HG03520 (cell line): ENCODE data around the gene NIPA2.
"Not testable (repeated sequence)": the region's sequence is repeated elsewhere in the genome, so short reads cannot be mapped to it uniquely, and the experiment has no call there.

Experiments used
- ATAC-seq: cut with Tn5 transposase; IDR thresholded peaks from one replicate; pipeline ENCODE4 v1.9.1; 2021; ENCODE audit warnings: mild to moderate bottlenecking, moderate library complexity; ENCODE audit not compliant: unreplicated experiment

The NIPA2 gene

DNA sequence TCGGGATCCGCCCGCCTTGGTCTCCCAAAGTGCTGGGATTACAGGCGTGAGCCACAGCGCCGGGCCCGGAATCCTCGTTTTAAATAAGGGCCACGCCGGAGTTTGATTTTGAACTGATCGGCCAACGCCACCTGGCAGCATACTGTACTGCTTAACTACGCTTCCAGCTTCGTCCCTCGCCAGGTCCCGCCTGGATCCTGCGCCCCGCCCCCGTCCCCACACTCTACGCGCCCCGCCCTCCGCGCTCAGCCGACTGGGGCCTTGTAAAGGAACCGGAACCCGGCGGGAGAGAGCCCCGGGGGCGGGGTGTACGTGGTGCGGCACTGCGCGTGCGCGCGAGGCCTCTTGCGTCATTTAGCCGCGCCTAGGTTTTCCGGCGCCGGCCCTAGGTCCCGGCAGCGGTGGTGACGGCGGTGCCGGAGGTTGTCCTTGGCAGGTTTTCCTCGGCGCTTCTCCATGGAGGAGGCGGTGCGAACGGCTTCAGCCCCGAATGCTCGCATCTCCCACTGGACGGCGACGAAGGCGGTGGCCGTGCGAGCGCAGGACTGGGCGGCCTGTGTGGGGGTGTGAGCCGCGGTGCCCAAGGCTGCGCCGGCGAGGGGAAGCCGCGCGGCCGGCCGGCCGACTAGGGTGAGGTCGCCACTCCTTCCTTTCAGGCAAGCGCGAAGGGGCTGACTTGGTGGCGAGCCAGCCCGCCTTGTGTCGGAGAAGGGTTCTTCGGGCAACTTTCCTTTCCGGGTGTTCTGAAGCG, at the start of gene NIPA2:
Gene NIPA2, plus strand, starts transcription at position 375 of the 751 bp plus-strand sequence. CDS start 13,066 bp downstream, outside the sequence.
- peak; percentile 77 for ATAC-seq

DNA sequence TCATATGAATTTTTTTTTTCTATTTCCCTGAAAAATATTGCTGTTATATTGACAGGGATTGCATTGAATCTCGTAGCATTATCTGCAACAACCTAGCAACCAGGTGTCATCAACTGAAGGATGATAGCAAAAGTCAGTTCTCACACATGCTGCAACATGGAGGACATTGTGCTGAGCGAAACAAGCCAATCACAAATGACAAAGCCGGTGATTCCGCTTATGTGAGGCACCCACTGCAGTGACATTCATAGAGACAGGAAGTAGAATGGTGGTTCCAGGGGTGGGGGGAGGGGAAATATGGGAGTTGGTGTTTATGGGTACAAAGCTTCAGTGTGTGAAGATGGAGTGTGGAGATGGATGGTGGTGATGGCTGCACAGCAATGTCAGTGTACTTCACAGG, 44.4 kb upstream of the NIPA2 start:
- ATAC-seq = no peak

DNA sequence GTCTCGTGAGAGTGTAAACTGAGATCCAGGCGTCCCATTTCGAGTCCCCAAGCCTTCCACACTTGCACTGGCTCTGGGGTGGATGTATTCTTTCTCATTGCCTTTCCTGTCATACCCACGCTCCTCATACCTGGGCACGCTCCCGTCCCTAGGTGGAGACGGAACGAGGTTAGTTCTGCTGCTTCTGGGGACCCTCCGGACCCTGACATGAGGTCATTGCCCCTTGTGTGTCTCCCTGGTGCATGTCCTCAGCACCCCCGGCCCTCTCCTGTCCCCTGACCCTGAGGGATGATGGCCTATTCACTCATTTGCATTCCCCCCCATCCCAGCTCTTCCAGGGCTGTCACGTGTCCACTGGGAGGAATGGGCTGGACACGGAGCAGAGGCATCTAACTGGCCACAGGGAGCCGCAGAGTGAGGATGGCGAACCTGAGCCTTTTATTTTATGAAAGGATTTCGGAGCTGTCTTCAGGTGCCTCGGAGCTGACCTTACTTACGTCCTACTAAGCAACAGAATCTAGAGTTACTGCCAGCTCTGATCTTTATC, 43.8 kb upstream of the NIPA2 start:
- no peak for ATAC-seq

DNA sequence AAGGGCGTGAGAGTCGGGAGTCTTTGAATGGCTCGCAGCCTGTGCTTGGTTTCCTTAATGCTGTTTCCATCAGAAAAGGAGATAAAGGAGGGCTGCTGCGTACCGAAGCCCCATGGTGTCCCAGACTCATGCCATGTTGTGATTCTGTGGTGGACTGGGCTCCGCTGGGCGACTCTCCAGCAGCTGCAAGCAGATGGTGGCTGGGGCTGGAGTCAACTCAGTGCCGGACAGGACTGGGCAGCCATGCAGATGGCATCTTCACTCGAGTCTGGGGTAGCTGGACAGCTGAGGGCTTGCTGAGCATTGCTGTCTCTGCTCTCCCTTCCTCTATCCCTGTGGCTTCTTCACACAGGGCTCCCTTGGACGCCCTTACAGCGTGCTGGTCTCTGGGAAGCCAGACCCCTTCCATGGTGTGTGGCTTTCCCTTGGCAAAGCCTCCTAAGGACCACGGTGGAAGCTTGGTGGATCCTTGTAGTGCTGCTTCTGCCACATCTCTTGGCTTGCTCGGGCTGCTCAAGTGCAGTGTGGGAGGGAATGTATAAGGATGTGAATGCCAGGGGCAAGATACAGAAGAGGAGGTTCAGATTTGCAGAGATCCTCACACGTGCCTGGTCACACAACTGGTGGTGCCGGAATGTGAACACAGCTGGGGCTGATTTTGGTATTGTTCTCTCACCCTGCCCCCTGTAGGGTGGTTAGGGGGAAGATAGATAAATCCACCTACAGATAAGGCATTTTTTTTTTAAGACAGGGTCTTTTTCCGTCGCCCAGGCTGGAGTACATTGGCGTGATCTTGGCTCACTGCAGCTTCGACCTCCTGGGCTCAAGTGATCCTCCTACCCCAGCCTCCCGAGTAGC, 43.0 kb upstream of the NIPA2 start:
- ATAC-seq = no peak

DNA sequence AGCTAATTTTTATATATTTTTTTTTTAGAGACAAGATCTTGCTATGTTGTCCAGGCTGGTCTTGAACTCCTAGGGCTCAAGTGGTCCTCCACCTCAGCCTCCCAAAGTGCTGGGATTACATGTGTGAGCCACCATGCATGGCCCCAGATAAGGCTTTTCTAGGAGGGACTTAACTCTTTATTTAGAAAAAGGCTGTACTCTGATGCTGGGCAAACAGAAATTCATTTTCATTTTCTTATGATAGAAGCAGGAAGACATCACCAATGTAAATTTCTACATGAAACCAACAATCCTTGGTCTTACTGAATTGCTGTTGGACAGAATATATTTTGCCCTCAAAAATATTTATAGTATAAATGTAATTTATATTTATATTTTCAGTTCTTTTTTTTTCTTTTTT, 42.4 kb upstream of the NIPA2 start:
- no peak for ATAC-seq

DNA sequence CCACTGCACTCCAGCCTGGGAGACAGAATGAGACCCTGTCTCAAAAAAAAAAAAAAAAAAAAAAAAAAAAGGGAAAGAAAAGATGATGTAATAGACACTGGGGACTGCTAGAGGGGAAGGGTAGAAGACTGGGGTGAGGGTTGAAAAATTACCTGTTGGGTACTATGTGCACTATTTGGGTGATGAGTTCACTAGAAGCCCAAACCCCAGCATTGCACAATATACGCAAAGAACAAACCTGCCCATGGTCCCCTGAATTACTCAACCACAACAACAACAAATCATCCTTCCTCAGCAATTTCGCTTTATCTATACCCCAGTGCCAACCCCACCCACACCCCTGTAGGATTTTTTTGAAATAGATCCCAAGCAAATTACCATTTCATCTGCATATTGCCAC, 38.6 kb upstream of the NIPA2 start:
- no peak for ATAC-seq

DNA sequence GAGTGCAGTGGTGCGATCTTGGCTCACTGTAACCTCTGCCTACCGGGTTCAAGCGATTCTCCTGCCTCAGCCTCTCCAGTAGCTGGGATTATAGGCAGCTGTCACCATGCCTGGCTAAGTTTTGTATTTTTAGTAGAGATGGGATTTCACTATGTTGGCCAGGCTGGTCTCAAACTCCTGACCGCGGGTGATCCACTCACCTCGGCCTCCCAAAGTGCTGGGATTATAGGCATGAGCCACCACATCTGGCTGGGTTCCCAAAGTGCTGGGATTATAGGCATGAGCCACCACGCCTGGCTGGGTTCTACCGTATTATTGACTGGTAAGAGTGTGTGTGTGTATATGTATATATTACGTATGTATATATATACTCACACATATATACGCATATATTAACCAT, 35.5 kb upstream of the NIPA2 start:
- ATAC-seq = not testable (repeated sequence)

DNA sequence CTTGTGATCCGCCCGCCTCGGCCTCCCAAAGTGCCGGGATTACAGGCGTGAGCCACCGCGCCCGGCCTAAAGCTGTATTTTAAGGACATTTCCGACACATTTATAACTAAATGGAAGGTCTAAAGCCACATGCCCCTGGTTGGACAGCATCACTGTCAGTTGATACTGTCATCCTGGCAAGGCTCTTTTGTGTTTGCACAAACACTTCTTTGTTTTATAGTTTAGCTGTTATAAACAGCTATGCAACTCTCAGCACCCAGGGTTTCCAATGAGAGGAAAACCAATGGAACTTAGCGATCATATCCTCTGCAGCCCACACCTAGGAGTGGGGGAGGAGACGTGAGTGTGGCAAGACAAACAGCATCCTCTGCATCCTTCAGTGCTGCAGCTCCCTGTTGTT, 32.3 kb upstream of the NIPA2 start:
- ATAC-seq = no peak

DNA sequence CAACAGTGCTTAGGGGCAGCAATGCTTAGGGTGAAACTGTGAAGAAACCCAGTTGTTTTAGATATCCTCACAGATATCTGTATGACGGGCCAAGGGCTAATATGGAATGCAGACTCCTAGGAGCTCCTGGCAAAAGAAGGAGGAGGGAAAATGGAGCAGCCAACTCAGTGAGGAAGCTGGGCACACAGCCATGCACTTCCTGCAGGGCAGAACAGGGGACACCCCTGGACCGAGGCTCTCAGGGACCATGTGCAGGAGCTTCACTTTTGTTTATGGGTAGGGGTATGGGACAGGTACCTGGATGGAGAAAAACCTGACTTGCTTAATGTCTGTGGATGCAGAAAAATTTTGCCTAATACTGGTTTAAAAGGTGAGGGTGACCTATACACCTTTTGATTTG, 31.8 kb upstream of the NIPA2 start:
- no peak for ATAC-seq

DNA sequence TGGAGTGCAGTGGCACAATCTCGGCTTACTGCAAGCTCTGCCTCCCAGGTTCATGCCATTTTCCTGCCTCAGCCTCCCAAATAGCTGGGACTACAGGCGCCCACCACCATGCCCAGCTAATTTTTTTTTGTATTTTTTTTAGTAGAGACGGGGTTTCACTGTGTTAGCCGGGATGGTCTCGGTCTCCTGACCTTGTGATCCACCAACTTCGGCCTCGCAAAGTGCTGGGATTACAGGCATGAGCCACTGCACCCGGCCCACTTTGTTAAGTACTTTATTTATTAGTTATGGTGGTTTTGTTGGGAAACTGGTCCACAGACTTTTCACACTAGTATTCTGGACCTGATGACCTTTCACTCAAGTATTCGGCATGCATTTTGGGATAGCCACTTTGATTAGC, 30.6 kb upstream of the NIPA2 start:
- not testable (repeated sequence) for ATAC-seq

DNA sequence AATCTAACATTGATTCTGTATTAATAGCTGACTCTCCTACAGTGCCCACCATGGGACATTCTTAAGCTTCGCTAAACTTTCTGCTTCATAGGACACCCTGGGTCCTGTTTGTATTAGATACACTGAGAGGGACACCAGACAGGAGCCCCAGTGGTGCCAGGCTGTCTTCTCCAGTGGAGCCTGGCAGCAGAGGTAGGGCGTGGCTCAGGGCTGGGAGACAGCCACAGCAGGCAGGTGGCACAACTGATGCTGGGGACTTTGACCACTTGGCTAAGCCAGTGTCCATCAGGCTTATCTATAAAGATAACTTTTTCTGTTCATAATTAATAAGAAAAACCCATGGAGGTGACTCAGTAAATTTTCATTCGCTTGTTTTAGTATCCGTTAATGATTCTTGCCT, 30.2 kb upstream of the NIPA2 start:
- ATAC-seq = no peak

DNA sequence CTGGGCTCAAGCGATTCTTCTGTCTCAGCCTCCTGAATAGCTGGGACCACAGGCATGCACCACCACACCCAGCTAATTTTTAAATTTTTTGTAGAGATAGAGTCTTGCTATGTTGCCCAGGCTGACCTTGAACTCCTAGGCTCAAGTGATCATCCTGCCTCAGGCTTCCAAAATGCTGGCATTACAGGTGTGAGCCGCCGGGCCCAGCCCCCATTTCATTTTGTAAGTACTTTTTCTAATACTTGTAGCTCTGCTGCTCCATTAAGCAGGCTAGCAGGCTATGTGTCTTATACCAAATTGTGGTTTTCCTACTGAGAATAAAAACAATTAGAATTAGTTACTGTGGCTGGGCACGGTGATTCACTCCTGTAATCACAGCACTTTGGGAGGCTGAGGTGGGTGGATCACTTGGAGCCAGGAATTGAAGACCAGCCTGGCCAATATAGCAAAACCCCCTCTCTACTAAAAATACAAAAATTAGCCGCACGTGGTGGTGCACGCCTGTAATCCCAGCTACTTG, 29.6 kb upstream of the NIPA2 start:
- no peak for ATAC-seq

DNA sequence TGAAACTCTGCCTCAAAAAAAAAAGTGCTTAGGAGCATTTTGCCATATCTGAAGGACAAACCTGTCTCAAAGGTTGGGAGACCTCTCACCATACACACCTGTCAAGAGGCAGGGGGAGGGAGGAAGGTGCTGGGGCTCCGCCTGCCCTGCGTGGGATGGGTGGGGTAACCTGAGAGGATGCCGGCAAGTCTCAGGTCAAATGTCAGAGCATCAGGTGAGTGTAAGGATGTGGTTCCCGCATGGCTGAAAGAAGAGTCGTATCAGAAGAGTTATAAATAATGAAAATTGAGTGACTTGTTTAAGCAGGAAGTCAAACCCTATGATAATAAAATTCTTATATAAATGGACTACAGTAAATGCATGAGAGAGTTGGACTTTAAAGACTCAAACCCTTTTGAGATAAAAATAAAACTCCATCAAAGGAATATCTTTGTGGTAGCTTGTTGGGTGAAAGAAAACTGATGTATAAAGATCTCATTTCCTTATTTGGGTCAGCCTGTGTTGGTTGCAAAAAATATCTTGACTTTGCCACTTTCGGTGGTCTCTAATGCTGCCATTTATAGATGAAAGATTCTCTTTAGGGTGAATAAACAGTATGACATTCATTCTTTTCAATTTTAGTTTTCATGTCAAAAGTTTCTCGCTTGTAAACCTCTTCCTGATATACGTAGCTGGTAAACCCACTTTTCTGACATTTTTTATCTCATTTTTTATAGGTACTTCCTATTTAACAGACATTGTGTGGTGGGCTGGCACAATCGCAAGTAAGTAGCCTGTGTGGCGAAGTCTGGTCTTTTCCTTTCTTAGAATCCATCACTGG, 28.2 kb upstream of the NIPA2 start:
- ATAC-seq = no peak

DNA sequence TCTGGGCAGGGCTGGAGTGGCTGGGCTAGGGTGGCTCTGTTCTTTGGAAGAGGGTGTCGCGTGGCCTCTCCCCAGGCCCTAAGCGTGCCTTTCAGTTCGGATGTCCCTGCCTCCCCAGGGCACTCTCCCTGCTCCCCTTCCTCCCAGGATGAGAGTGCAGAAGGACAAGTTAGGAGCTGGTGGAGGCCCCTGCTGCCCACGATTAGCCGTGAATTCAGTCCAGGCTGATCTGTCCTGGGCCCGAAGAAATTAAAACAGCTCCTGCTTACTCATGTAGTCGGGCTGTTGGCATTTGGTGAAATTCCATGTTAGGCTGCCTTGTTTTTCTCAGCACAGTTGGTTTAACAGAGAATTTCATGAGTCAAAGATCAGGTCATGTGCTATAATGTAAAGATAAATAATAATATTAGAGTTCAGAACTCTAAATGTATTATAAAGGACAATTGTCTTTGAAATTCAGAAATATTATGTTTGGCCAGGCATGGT, 27.6 kb upstream of the NIPA2 start:
- no peak for ATAC-seq

DNA sequence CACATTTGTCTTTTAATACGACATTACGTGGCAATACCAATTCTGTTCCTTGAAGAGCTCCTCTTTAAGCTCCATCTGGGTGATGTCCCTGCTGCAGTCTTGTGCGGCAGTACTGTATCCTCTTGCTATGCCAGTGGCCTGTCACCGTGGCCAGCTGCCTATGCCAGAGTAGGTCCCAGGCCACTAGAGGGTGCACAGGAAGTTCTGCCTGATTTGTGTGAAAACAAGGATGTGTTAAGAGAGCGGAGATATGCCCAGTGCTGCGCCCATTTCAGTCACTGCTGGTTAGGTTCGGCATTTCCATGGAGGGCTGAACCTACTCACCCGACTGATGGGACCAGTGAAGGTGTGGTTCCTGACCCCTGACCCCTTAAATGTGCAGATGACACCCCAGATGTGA, 26.8 kb upstream of the NIPA2 start:
- ATAC-seq = no peak

DNA sequence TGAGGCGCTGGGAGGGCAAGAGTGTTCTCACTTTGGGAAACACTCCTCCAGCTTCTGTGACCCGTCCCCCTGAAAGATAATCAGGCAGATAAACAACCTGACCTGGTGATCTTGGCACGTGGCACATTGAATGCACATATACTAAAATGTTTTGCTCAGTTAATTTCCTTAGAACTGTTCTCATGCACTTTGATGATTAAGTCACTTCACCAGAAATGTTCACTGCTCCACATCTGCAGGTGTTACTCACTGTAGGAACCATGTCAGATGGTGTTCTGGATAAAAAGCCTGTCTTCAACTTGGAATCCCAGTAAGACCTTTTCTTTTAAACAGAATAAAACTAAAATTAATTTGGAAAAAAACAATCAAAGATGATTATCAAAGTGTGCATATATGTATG, 24.6 kb upstream of the NIPA2 start:
- no peak for ATAC-seq

DNA sequence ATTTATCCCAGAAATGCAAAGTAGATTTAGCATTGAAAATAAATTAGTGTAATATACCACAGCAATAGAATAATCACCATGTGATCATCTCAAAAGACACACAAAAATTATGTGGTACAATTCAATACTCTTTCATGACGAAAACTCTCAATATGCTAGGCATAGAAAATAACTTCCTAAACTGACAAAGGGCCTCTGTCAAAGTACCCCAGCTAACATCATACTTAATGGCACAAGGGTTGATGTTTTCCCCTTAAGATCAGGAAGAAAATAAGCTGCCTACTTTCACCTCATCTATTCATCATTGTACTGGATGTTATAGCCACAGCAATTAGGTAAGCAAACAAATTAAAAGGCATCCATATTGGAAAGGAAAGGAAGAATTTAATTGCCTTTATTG, 22.7 kb upstream of the NIPA2 start:
- no peak for ATAC-seq

DNA sequence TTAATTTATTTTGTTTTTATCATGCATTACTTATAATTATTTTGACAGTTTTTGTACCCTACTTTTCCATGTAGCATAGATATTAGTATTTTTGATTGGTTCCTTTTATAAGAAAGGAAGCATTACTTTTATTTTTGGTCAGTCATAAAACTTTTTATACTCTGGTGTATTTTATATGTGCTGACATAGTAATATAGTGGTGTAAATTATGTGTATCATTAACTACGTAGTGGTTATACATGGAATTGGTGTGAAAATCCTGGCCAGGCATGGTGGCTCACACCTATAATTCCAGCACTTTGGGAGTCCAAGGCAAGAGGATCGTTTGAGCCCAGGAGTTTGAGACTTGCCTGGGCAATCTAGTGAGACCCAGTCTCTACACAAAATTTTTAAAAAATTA, 18.8 kb upstream of the NIPA2 start:
- no peak for ATAC-seq

DNA sequence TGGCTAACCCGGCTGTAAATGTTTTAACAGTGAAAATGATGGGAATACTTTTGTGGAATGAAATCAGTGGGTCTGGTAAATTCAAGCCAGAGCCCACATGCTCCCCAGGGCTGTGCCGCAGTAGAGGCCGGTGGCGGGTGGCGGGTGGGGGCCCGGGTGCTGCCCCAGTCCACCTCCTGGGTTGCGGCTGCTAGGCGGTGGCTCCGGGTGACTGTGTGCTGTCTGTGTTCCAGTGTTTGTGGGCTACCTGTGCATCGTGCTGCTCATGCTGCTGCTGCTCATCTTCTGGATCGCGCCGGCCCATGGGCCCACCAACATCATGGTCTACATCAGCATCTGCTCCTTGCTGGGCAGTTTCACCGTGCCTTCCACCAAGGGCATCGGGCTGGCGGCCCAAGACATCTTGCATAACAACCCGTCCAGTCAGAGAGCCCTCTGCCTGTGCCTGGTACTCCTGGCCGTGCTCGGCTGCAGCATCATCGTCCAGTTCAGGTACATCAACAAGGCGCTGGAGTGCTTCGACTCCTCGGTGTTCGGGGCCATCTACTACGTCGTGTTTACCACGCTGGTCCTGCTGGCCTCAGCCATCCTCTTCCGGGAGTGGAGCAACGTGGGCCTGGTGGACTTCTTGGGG, 14.9 kb upstream of the NIPA2 start:
- no peak for ATAC-seq

DNA sequence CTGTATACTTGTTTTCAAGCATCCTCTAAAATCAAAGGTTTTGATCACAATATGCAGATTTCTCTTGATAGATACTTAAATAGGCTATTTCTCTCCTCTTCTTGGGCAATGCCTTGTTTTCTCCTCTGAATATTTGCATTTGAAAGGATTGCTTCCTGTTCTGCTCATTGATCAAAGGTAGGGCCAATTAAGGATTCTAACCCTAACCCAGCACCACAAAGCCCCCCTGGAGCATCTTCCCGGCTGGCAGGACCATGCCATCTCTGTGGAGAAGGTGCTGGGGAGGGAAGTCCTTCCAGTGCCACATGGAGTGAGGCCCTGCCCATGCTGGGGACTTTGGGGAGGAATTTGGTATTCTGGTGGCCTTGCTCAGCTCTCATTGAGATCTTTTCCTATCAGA, 11.3 kb upstream of the NIPA2 start:
- ATAC-seq = no peak
